Gastrocnemius medialis (tissue), 4 donors: Measurements from ENCODE around the gene C10orf90. TPM values are rescaled to one million over a fixed set of nuclear protein-coding genes. Genes with fewer than 3 reads are reported as not detected.
A peak's percentile ranks its signal among the peaks of the same experiment; 100 is the strongest.

Source experiments
- ATAC-seq, 2 donors: fragments of 150-250 bp; one replicate each; pipeline ENCODE4 v1.9.1; 2016
- DNase-seq, 2 donors: peaks; one replicate each; pipeline ENCODE4 v3.0.0-alpha.2; 2019
- H3K27ac ChIP-seq, 4 donors: fragments of 200-600 bp; sonication (generic); 1 replicate in 1 of 4; 2 replicates in 3 of 4; pipeline ENCODE4 v1.5.1; 2016 to 2018; ENCODE audit warnings: mild to moderate bottlenecking in 2 of 4, moderate library complexity in 1 of 4
- H3K27me3 ChIP-seq, 3 donors: fragments of 200-600 bp; sonication (generic) in 2 of 3; 1 replicate in 1 of 3; 2 replicates in 2 of 3; pipeline versions ENCODE4 v1.5.1 to v1.6.0; 2016 to 2019; ENCODE audit warnings: mild to moderate bottlenecking in 1 of 3, moderate library complexity in 1 of 3
- H3K36me3 ChIP-seq, 2 donors: fragments of 200-600 bp; sonication (generic) in 1 of 2; one replicate each; pipeline ENCODE4 v1.5.1; 2017 to 2018
- H3K4me1 ChIP-seq, 2 donors: fragments of 200-600 bp; sonication (generic) in 1 of 2; one replicate each; pipeline ENCODE4 v1.5.1; 2016 to 2017; ENCODE audit warnings: mild to moderate bottlenecking in 2 of 2
- H3K4me3 ChIP-seq, 4 donors: fragments of 200-600 bp; sonication (generic) in 3 of 4; 1 replicate in 1 of 4; 2 replicates in 3 of 4; pipeline ENCODE4 v1.5.1; 2016 to 2019; ENCODE audit warnings: mild to moderate bottlenecking in 2 of 4
- H3K9me3 ChIP-seq, 3 donors: fragments of 200-600 bp; sonication (generic) in 2 of 3; 1 replicate in 1 of 3; 2 replicates in 2 of 3; pipeline ENCODE4 v1.5.1; 2016 to 2019
- POLR2A ChIP-seq, 2 donors: fragments of 450-650 bp; IDR thresholded peaks; one replicate each; pipeline ENCODE4 v1.6.1; 2017; ENCODE audit warnings: antibody characterized with exemption in 2 of 2, mild to moderate bottlenecking in 2 of 2, moderate library complexity in 2 of 2
- in situ Hi-C, 4 donors: fragments of 200-750 bp; cut with MboI; loops; one replicate each; pipeline versions ENCODE4 v1.15.0 to v1.8.0; 2017; ENCODE audit warnings: low sequenced_read_pairs in 4 of 4
- intact Hi-C: fragments of 100-400 bp; cut with DNase I; formaldehyde crosslinking; loops from one replicate; pipeline ENCODE4 v1.15.1; 2023; ENCODE audit warnings: low total_unique reads
- total RNA-seq, 4 donors: library from RNA; depleted of rRNA; stranded (reverse); fragments of >200 nt; gene quantifications; one replicate each; pipeline versions ENCODE4 v1.1.0 to v1.2.3, GENCODE V29; 2016
- TF ChIP-seq, protein P1 (sequence below), 5 experiments: fragments of 450-650 bp in 3 of 5; fragments of 200-600 bp in 2 of 5; sonication (generic) in 2 of 5; IDR thresholded peaks in 4 of 5; conservative IDR thresholded peaks in 1 of 5; 1 replicate in 4 of 5; 2 replicates in 1 of 5; pipeline ENCODE4 v1.5.1; 2016 to 2019; ENCODE audit warnings: antibody characterized with exemption in 5 of 5, mild to moderate bottlenecking in 3 of 5, moderate library complexity in 3 of 5

Gene C10orf90
- total RNA-seq, 4 donors from 2014 or later: not detected

DNA sequence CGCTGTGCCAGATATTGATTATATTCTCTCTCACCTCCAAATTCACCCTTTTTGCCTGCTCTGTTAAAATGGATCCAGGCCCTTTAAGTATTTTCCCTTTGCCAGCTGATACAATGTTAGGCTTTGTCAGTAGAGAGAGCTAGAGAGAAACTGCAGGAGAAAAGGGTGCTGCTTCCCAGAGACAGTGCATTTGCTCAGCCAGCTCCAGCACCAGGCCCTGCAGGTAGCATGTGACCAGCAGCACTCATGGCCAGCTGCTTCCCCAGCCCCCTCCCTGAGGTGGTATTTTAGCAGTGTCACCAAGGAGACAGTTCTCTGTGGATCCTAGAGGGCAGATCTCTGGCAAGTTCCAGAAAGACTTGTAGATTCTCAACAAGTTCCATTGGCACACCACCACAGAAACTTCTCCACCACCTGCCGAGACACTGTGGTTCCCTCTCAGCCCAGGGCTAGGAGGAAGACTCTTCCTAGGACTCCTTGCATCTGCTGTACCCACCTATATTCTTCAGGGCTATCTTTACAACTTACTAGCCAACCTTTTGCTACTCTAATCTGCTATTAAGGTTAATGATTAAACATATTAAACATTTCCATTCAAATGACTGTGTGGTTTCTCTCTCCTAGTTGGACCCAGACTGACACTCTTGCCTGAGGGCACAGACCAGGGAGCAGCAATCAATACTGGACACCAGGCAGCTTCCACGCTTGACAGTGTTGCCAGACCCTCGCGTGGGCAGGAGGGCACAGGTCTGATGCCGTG lies 246.6 kb downstream of the C10orf90 start:
- in situ Hi-C loops: no loop called here
- ATAC-seq: no peak
- H3K36me3 ChIP-seq: no peaks in the 10 kb centered on the region
- H3K27ac ChIP-seq: no peak overlapping the region
- TF ChIP-seq, protein P1, sequence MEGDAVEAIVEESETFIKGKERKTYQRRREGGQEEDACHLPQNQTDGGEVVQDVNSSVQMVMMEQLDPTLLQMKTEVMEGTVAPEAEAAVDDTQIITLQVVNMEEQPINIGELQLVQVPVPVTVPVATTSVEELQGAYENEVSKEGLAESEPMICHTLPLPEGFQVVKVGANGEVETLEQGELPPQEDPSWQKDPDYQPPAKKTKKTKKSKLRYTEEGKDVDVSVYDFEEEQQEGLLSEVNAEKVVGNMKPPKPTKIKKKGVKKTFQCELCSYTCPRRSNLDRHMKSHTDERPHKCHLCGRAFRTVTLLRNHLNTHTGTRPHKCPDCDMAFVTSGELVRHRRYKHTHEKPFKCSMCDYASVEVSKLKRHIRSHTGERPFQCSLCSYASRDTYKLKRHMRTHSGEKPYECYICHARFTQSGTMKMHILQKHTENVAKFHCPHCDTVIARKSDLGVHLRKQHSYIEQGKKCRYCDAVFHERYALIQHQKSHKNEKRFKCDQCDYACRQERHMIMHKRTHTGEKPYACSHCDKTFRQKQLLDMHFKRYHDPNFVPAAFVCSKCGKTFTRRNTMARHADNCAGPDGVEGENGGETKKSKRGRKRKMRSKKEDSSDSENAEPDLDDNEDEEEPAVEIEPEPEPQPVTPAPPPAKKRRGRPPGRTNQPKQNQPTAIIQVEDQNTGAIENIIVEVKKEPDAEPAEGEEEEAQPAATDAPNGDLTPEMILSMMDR (IDR thresholded peaks at IDR 0.05 in 4 of 5, conservative IDR thresholded peaks at IDR 0.05 in 1 of 5): no peak
- TF ChIP-seq POLR2A (IDR thresholded peaks at IDR 0.05): no peak
- no peak overlapping the region for H3K4me3 ChIP-seq
- no peaks in the 10 kb centered on the region for H3K27me3 ChIP-seq
- H3K9me3 ChIP-seq: no peaks in the 10 kb centered on the region
- intact Hi-C loops: no loop called here
- no peaks in the 10 kb centered on the region for H3K4me1 ChIP-seq
- DNase-seq: no peak

DNA sequence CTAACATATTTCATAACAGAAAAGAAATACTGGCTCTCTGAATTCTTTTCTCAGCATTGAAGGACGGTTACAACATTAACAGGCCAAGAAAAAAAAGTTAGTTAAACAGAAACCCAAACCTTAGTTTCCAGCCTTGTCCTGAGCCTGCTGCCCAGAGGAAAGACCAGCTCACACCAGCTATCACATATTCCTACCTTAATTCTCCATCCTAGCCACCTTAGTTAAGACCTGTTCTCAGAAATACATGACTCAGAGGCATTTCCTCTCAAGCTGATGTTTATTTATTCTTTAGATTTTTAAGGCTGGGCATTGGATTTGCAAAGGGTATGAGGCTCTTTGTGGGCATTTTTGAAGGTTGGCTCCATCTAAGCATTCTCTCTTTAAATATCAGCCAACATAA lies 247.9 kb downstream of the C10orf90 start:
- no peak overlapping the region for H3K27ac ChIP-seq
- H3K27me3 ChIP-seq: no peaks in the 10 kb centered on the region
- H3K4me3 ChIP-seq: no peak overlapping the region
- DNase-seq (no peak), ATAC-seq (no peak)
- TF ChIP-seq, protein P1 (IDR thresholded peaks at IDR 0.05 in 4 of 5, conservative IDR thresholded peaks at IDR 0.05 in 1 of 5): no peak
- TF ChIP-seq POLR2A (IDR thresholded peaks at IDR 0.05): no peak
- H3K4me1 ChIP-seq: no peaks in the 10 kb centered on the region
- in situ Hi-C loops: no loop called here
- intact Hi-C loops: no loop called here
- no peaks in the 10 kb centered on the region for H3K9me3 ChIP-seq
- H3K36me3 ChIP-seq: no peaks in the 10 kb centered on the region

DNA sequence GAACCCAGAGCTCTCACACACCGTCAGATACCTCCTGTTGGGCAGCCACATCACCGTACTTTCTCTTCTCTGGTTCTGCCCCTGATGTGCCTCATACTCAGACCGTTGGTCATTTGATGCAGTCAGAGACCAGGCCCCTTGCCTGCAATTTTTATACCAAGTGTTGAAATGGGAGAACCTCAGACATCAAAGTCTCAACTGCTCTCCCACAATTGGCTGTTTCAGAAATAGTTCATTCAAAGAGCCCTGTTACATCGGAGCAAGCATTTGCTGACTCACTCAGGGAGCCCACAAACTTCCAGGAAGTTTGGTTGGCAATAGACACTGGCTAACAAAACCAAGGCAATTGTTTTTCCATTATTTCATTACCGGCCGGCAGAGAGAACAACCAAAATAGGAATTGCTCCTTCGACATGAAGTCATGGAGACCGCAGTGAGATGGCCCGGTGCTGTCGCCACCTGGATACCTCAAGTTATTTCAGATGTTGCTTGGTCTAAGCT lies 248.7 kb downstream of the C10orf90 start:
- H3K4me3 ChIP-seq: no peak overlapping the region
- H3K27ac ChIP-seq: no peak overlapping the region
- in situ Hi-C loops (no loop called here), intact Hi-C loops (no loop called here)
- ATAC-seq: peak in 1 of 2 donors; percentile 60
- no peak for DNase-seq
- TF ChIP-seq, protein P1 (IDR thresholded peaks at IDR 0.05 in 4 of 5, conservative IDR thresholded peaks at IDR 0.05 in 1 of 5): no peak
- TF ChIP-seq POLR2A (IDR thresholded peaks at IDR 0.05): no peak
- no peaks in the 10 kb centered on the region for H3K4me1 ChIP-seq
- H3K36me3 ChIP-seq: no peaks in the 10 kb centered on the region
- no peaks in the 10 kb centered on the region for H3K9me3 ChIP-seq
- no peaks in the 10 kb centered on the region for H3K27me3 ChIP-seq

DNA sequence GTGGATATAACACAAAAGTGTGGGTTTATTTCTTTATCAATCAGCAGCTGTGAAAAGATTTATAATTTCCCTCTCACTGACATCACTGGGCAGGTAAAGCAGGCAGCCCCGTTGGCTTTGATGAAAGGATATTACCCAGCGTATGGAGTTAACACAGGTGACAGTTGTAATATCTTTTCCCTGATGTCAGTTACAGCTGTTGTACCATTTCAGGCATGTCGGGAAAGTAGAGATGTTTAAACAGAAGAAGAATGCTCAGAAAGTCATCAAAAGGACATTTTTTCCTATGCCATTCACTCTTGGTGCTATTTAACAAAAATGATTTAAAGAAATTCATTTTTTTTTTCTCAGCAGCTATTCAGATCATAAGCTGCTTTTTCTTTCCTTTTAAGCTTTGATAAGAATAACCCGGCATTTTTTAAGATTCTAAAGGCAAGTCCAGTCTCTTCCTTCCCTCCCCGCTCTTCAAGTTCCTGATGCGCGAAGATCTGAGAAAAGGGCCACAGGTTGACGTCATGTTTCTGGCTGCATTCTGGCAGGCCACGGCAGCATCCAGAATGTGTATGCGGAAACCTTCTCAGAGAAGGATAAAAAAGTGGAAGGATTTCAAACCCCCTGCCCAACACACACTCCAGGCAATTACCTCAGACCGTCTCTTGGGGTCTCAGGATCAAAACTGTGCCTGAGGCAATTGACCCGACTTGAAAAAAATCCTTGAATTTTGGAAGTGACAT lies 249.8 kb downstream of the C10orf90 start:
- Histone ChIP-seq H3K9me3 (no peaks in the 10 kb centered on the region), H3K4me1 (no peaks in the 10 kb centered on the region), H3K27ac (no peak overlapping the region), H3K4me3 (no peak overlapping the region), H3K36me3 (no peaks in the 10 kb centered on the region), H3K27me3 (no peaks in the 10 kb centered on the region)
- in situ Hi-C loops: no loop called here
- no peak for ATAC-seq
- intact Hi-C loops: no loop called here
- TF ChIP-seq, protein P1 (IDR thresholded peaks at IDR 0.05 in 4 of 5, conservative IDR thresholded peaks at IDR 0.05 in 1 of 5): no peak
- no peak for TF ChIP-seq POLR2A (IDR thresholded peaks at IDR 0.05)
- no peak for DNase-seq
